PC-3 (cell line): ENCODE measurements around the gene KRTAP10-11. TPM values are rescaled to one million over a fixed set of nuclear protein-coding genes. Genes with fewer than 3 reads are reported as not detected.
"Not testable (repeated sequence)": the region's sequence is repeated elsewhere in the genome, so short reads cannot be mapped to it uniquely, and the experiment has no call there.

Experiments used
- ATAC-seq: fragments of 200-7000 bp; cut with Tn5 transposase; 2 replicates; pipeline ENCODE4 v1.9.1; 2020; ENCODE audit warnings: mild to moderate bottlenecking, moderate library complexity
- BruUV-seq: library from RNA; stranded (reverse); fragments of 400-500 nt; replicated peaks from 2 replicates; lab custom pipeline; 2021; lab: Mats Ljungman, UMichigan
- CTCF ChIA-PET: fragments of 300-600 bp; sonication (Branson Sonifier 250); formaldehyde crosslinking; loops from one replicate; lab custom pipeline; 2022; ENCODE audit warnings: antibody characterized with exemption; lab: Charles Lee
- POLR2A ChIA-PET: fragments of 300-600 bp; sonication (Branson Sonifier 250); formaldehyde crosslinking; loops from one replicate; lab custom pipeline; 2022; ENCODE audit warnings: antibody characterized with exemption; ENCODE audit not compliant: unreplicated experiment; lab: Charles Lee
- DNase-seq: peaks from one replicate; pipeline ENCODE4 v3.0.0-alpha.2; 2015
- H2AFZ ChIP-seq: fragments of 300-600 bp; sonication (generic); 2 replicates; pipeline ENCODE4 v1.6.0; 2016; ENCODE audit warnings: antibody characterized with exemption, low read length
- H3F3A ChIP-seq: fragments of 300-600 bp; sonication (generic); one replicate; pipeline ENCODE4 v1.6.0; 2017; ENCODE audit warnings: antibody characterized with exemption, low read length, control low read depth, mild to moderate bottlenecking; ENCODE audit not compliant: unreplicated experiment
- H3K27ac ChIP-seq: fragments of 300-600 bp; sonication (generic); 2 replicates; pipeline ENCODE4 v1.5.1; 2016; ENCODE audit warnings: mild to moderate bottlenecking, low read length
- H3K27me3 ChIP-seq: fragments of 300-600 bp; sonication (generic); 2 replicates; pipeline ENCODE4 v1.6.1; 2016; ENCODE audit warnings: low read length, mixed read lengths
- H3K36me3 ChIP-seq: fragments of 300-600 bp; sonication (generic); 2 replicates; pipeline ENCODE4 v1.6.1; 2016; ENCODE audit warnings: low read depth, mixed run types, low read length, mixed read lengths
- H3K4me1 ChIP-seq: fragments of 300-600 bp; sonication (generic); 2 replicates; pipeline ENCODE4 v1.5.1; 2016; ENCODE audit warnings: low read length; ENCODE audit not compliant: insufficient read depth
- H3K4me2 ChIP-seq: fragments of 300-600 bp; sonication (generic); 2 replicates; pipeline ENCODE4 v1.6.0; 2016; ENCODE audit warnings: low read length
- H3K4me3 ChIP-seq: fragments of 300-600 bp; sonication (generic); 2 replicates; pipeline ENCODE4 v1.5.1; 2016; ENCODE audit warnings: mild to moderate bottlenecking, low read length, mixed read lengths
- H3K79me2 ChIP-seq: fragments of 300-600 bp; sonication (generic); 2 replicates; pipeline ENCODE4 v1.6.1; 2017; ENCODE audit warnings: low read length, mixed read lengths
- H3K9ac ChIP-seq: fragments of 300-600 bp; sonication (generic); 2 replicates; pipeline ENCODE4 v1.6.0; 2016; ENCODE audit warnings: mild to moderate bottlenecking, low read length
- H3K9me2 ChIP-seq: fragments of 300-600 bp; sonication (generic); replicated peaks from 2 replicates; pipeline ENCODE4 v1.6.1; 2016; ENCODE audit warnings: mixed run types, low read length, mixed read lengths
- H3K9me3 ChIP-seq: fragments of 300-600 bp; sonication (generic); 2 replicates; pipeline ENCODE4 v1.6.1; 2016; ENCODE audit warnings: low read length, mixed read lengths
- H4K20me1 ChIP-seq: fragments of 300-600 bp; sonication (generic); 2 replicates; pipeline ENCODE4 v1.6.1; 2016; ENCODE audit warnings: low read length, mixed read lengths
- CTCF ChIP-seq: fragments of 300-600 bp; sonication (generic); conservative IDR thresholded peaks from 2 replicates; pipeline ENCODE4 v1.5.1; 2017; ENCODE audit warnings: antibody characterized with exemption, low read depth, mild to moderate bottlenecking, low read length
- EZH2 ChIP-seq: fragments of 300-600 bp; sonication (generic); IDR thresholded peaks from one replicate; pipeline ENCODE4 v1.6.1; 2017; ENCODE audit warnings: antibody characterized with exemption, mild to moderate bottlenecking, low read length; ENCODE audit not compliant: unreplicated experiment
- EZH2phosphoT487 ChIP-seq: fragments of 300-600 bp; sonication (generic); IDR thresholded peaks from 2 replicates; pipeline ENCODE4 v1.6.1; 2018; ENCODE audit warnings: mild to moderate bottlenecking, antibody characterized with exemption, low read length, borderline replicate concordance
- intact Hi-C: fragments of 100-400 bp; cut with micrococcal nuclease; formaldehyde crosslinking; loops from 2 replicates; pipeline ENCODE4 v1.9.0; 2023
- total RNA-seq: library from RNA; depleted of rRNA; stranded (reverse); fragments of >200 nt; gene quantifications from 2 replicates; pipeline ENCODE4 v1.2.3, GENCODE V29; 2014

Gene KRTAP10-11
- total RNA-seq, 1 experiment from 2014 or later: not detected

- no peak for ATAC-seq
- Histone ChIP-seq H3K9ac (no peak overlapping the region), H3K4me1 (no peaks in the 10 kb centered on the region), H3K36me3 (no peaks in the 10 kb centered on the region), H2AFZ (no peak overlapping the region), H3K27me3 (no peaks in the 10 kb centered on the region), H4K20me1 (no peaks in the 10 kb centered on the region), H3K4me3 (no peak overlapping the region), H3K27ac (no peak overlapping the region), H3K4me2 (no peak overlapping the region), H3K79me2 (no peaks in the 10 kb centered on the region), H3K9me2 (no peaks in the 10 kb centered on the region), H3F3A (no peaks in the 10 kb centered on the region), H3K9me3 (0 out of 2 replicates have a peak, but pooled peaks cover 3% of the 10 kb centered on the region)
- intact Hi-C loops: no loop called here
- BruUV-seq: no TSS peak
- no peak for DNase-seq
- CTCF ChIA-PET: no interaction called here
- POLR2A ChIA-PET: no interaction called here
- no peak for TF ChIP-seq CTCF
- no peak for TF ChIP-seq EZH2phosphoT487
- TF ChIP-seq EZH2: no peak
Measured at GRCh38 chr21:44609193-44609592, 37.0 kb upstream of the KRTAP10-11 start.

GRCh38 chr21:44610157-44610843 is 35.9 kb upstream of the KRTAP10-11 start:
- ATAC-seq, H3K9me3 ChIP-seq, intact Hi-C loops, POLR2A ChIA-PET, H4K20me1 ChIP-seq, H3F3A ChIP-seq, H3K27me3 ChIP-seq, H3K79me2 ChIP-seq, H3K9ac ChIP-seq, CTCF ChIA-PET, H3K4me2 ChIP-seq, BruUV-seq, H3K9me2 ChIP-seq, H3K36me3 ChIP-seq, H3K27ac ChIP-seq, H3K4me3 ChIP-seq, H2AFZ ChIP-seq, DNase-seq, H3K4me1 ChIP-seq: not testable (repeated sequence)

- Histone ChIP-seq H3K79me2 (no peaks in the 10 kb centered on the region), H3K4me1 (no peaks in the 10 kb centered on the region), H2AFZ (no peak overlapping the region), H3K4me3 (no peak overlapping the region), H3K9ac (no peak overlapping the region), H3K36me3 (no peaks in the 10 kb centered on the region), H3F3A (no peaks in the 10 kb centered on the region), H3K4me2 (no peak overlapping the region), H4K20me1 (no peaks in the 10 kb centered on the region), H3K27ac (no peak overlapping the region), H3K27me3 (no peaks in the 10 kb centered on the region), H3K9me3 (0 out of 2 replicates have a peak, but pooled peaks cover 3% of the 10 kb centered on the region), H3K9me2 (no peaks in the 10 kb centered on the region)
- ATAC-seq: no peak
- no peak for TF ChIP-seq EZH2
- no peak for TF ChIP-seq CTCF
- no peak for TF ChIP-seq EZH2phosphoT487
- CTCF ChIA-PET: no interaction called here
- intact Hi-C loops: no loop called here
- BruUV-seq: no TSS peak
- POLR2A ChIA-PET: no interaction called here
- DNase-seq: no peak
Measured at GRCh38 chr21:44611551-44611950, 34.7 kb upstream of the KRTAP10-11 start.
